Right lung (tissue), 10 donors: ENCODE measurements around the gene SPRED3. TPM values are rescaled to one million over a fixed set of nuclear protein-coding genes. Genes with fewer than 3 reads are reported as not detected.
"Not testable (repeated sequence)": the region's sequence is repeated elsewhere in the genome, so short reads cannot be mapped to it uniquely, and the experiment has no call there.

Experiments used
- DNase-seq, 2 donors: peaks; one replicate each; pipeline ENCODE4 v3.0.0-alpha.2; 2013
- long read RNA-seq, 8 donors: transcript quantifications; one replicate each; lab custom pipeline, GENCODE V29; 2026
- polyA plus RNA-seq, 5 donors: library from polyadenylated mRNA; unstranded; fragments of 120-200 nt; gene quantifications; one replicate each; pipeline versions ENCODE4 v1.2.1 to v1.2.3, GENCODE V29; 2013; ENCODE audit warnings: inconsistent platforms in 1 of 5, low replicate concordance in 1 of 5; ENCODE audit not compliant: insufficient read length in 5 of 5, insufficient read depth in 1 of 5

SPRED3 gene
- polyA plus RNA-seq, result under 1 TPM; 0.19 to 0.67 (median 0.41) TPM
- long read RNA-seq, donor 1, result 0 reads
- long read RNA-seq, donor 2, partial matches to known transcripts, result 0 of 1 reads
- long read RNA-seq, donor 2, other reads (novel, unspliced or antisense), result 0 of 1 reads
- long read RNA-seq, donor 3, result 0 reads
- long read RNA-seq, donor 4, result 0 reads
- long read RNA-seq, donor 5, result 0 reads
- long read RNA-seq, donor 6, result 0 reads
- long read RNA-seq, donor 7, result 0 reads
- long read RNA-seq, donor 8, result 0 reads

GRCh38 chr19:38388349-38389100 lies at the start of gene SPRED3:
SPRED3 (plus strand) TSS chr19:38388697; CDS start chr19:38390303, 1,606 bp downstream.
- no peak for DNase-seq

- DNase-seq, result not testable (repeated sequence)
Observed at GRCh38 chr19:38339011-38339410, 49.5 kb upstream of the SPRED3 start.

GRCh38 chr19:38340927-38341326 lies 47.6 kb upstream of the SPRED3 start:
- DNase-seq, result no peak

GRCh38 chr19:38346837-38347236 lies 41.7 kb upstream of the SPRED3 start:
- no peak for DNase-seq

GRCh38 chr19:38350883-38351282 lies 37.6 kb upstream of the SPRED3 start:
- DNase-seq, result no peak

- no peak for DNase-seq
Observed at GRCh38 chr19:38351865-38352395, 36.6 kb upstream of the SPRED3 start.

GRCh38 chr19:38352611-38353010 lies 35.9 kb upstream of the SPRED3 start:
- no peak for DNase-seq

GRCh38 chr19:38355728-38356725 lies 32.5 kb upstream of the SPRED3 start:
- DNase-seq, result no peak

GRCh38 chr19:38358071-38358470 lies 30.4 kb upstream of the SPRED3 start:
- no peak for DNase-seq

- DNase-seq, result no peak
Observed at GRCh38 chr19:38359242-38360021, 29.1 kb upstream of the SPRED3 start.

- no peak for DNase-seq
Observed at GRCh38 chr19:38360351-38360750, 28.1 kb upstream of the SPRED3 start.

GRCh38 chr19:38360839-38361631 lies 27.5 kb upstream of the SPRED3 start:
- no peak for DNase-seq

GRCh38 chr19:38361633-38362075 lies 26.8 kb upstream of the SPRED3 start:
- DNase-seq, result peak; percentile 52 to 67

GRCh38 chr19:38362076-38362945 lies 26.2 kb upstream of the SPRED3 start:
- DNase-seq, result peak; percentile 42 to 43

GRCh38 chr19:38362946-38363688 lies 25.4 kb upstream of the SPRED3 start:
- DNase-seq, result not testable (repeated sequence)

- DNase-seq, result no peak
Observed at GRCh38 chr19:38367041-38367440, 21.5 kb upstream of the SPRED3 start.

- DNase-seq, result no peak
Observed at GRCh38 chr19:38369584-38369983, 18.9 kb upstream of the SPRED3 start.

GRCh38 chr19:38370299-38370698 lies 18.2 kb upstream of the SPRED3 start:
- DNase-seq, result no peak
